Measurements from ENCODE around the gene RPGR. TPM values are rescaled to one million over a fixed set of nuclear protein-coding genes. Genes with fewer than 3 reads are reported as not detected.

Gene RPGR
- total and polyA plus RNA-seq, 7 donors: 4.0 to 26.8 (median 9.6) TPM

DNA sequence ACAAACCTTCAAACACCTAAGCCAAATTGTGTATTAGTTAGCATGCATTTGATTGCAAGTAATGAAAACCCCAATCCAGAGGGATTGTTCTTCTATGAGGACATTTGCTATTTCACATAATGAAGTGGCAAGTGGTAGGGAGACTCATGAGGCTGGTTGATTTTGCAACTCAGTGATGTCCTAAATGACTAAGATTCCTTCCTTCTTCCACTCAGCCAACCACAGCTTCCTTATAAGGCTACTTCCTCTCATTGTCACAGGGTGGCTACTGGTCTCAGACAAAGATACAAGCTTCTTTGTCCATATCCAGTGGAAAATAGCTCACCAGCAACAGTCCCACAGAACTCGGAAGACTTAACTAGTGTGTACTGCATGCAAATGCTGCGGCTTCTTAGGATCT, 19.8 kb upstream of the RPGR start:
- intact Hi-C loops (cut with DNase I): no loop called here
- DNase-seq: no peak

DNA sequence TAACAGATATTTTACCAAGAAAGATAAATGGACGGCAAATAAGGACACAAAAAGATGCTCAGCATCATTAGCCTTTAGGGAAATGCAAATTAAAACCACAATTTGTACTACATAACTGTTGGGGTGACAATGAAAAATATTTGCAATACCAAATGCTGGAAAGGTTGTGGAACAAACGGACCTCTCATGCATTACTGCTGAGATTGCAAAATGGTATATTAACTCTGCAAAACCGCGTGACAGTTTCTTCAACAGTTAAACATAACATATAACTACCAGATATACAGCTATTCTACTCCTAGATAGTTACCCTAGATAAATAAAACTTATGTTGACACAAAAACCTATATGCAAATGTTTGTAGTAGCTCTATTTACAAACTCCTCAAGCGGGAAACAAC, 18.8 kb upstream of the RPGR start:
- Histone ChIP-seq H3K4me1 (no peaks in the 10 kb centered on the region), H3K27ac (no peak overlapping the region), H3K9me3 (no peaks in the 10 kb centered on the region), H3K36me3 (ENCODE audit: insufficient read depth in 1 of 2, low read depth in 1 of 2) (no peaks in the 10 kb centered on the region), H3K4me3 (no peak overlapping the region), H3K27me3 (ENCODE audit: insufficient read depth in 3 of 3, low read length in 2 of 3) (peaks cover 0 to 8% (median 2%) of the 10 kb centered on the region in 3 donors)
- ATAC-seq: no peak
- intact Hi-C loops (cut with DNase I): no loop called here
- 40 to 86% (median 60%) methylated on average over 5 of the region's 5 CpGs for WGBS, 3 donors
- no peak for DNase-seq
- TF ChIP-seq, protein P1, sequence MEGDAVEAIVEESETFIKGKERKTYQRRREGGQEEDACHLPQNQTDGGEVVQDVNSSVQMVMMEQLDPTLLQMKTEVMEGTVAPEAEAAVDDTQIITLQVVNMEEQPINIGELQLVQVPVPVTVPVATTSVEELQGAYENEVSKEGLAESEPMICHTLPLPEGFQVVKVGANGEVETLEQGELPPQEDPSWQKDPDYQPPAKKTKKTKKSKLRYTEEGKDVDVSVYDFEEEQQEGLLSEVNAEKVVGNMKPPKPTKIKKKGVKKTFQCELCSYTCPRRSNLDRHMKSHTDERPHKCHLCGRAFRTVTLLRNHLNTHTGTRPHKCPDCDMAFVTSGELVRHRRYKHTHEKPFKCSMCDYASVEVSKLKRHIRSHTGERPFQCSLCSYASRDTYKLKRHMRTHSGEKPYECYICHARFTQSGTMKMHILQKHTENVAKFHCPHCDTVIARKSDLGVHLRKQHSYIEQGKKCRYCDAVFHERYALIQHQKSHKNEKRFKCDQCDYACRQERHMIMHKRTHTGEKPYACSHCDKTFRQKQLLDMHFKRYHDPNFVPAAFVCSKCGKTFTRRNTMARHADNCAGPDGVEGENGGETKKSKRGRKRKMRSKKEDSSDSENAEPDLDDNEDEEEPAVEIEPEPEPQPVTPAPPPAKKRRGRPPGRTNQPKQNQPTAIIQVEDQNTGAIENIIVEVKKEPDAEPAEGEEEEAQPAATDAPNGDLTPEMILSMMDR (IDR thresholded peaks at IDR 0.05): no peak

More for the DNA sequence above, 19.8 kb upstream of the RPGR start:
- Histone ChIP-seq H3K4me1 (no peaks in the 10 kb centered on the region), H3K27ac (no peak overlapping the region), H3K9me3 (no peaks in the 10 kb centered on the region), H3K4me3 (no peak overlapping the region), H3K27me3 (ENCODE audit: insufficient read depth in 3 of 3, low read length in 2 of 3) (peaks cover 0 to 17% (median 2%) of the 10 kb centered on the region in 3 donors), H3K36me3 (ENCODE audit: insufficient read depth in 1 of 2, low read depth in 1 of 2) (no peaks in the 10 kb centered on the region)
- TF ChIP-seq, protein P1 (IDR thresholded peaks at IDR 0.05): no peak
- WGBS, 3 donors: 56 to 74% (median 58%) methylated on average over 2 of the region's 2 CpGs
- ATAC-seq: peak; percentile 54 to 95 (median 70)

DNA sequence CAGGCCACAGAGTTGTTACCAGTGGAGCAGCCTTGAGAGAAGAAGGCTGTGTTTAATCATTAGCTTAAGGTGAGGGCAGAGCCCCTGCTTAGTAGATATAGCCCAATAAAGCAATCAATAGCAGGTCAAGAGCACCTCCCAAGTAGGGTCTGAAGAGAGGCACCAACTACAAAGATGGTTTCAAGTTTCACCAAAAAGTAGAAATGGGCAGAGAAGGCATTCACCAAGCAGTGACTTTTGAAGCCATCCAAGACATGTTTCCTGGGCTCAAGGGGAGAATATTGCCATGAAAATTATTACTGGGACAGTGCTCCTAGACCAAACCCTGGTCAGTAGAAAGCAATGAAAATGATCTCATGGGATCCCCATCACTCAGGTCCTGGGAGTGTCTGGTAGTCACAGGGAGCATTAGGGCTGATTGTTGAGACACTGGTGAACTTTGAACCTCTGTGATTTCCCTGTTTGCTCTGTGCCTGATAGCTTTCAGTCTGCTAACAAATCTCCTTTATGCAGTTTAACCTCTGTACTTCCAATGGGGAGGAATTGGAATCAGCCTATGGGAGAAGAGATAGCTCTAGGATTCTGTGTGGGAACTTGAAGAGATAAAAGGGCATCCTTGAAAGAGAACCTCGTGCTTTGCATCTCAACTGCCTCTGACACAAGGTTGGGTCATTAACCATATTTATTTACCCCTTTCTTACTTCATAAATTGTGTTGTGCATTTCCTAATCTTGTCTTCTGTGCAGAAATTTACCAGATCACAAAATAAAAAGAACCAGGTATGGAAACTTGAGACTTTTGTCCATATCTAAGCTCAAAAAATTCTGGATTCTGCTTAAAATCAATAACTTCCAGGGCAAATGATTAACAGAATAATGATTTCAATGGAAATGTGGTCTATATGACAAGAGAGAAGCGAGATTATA, 15.8 kb upstream of the RPGR start:
- ATAC-seq (no peak), DNase-seq (no peak)
- intact Hi-C loops (cut with DNase I): no loop called here
- Histone ChIP-seq H3K27me3 (ENCODE audit: insufficient read depth in 3 of 3, low read length in 2 of 3) (peaks cover 0 to 5% (median 2%) of the 10 kb centered on the region in 3 donors), H3K27ac (no peak overlapping the region), H3K36me3 (ENCODE audit: insufficient read depth in 1 of 2, low read depth in 1 of 2) (no peaks in the 10 kb centered on the region), H3K4me1 (no peaks in the 10 kb centered on the region), H3K4me3 (no peak overlapping the region), H3K9me3 (no peaks in the 10 kb centered on the region)
- TF ChIP-seq, protein P1 (IDR thresholded peaks at IDR 0.05): no peak
- WGBS, 3 donors: 35 to 88% (median 79%) methylated on average over 2 of the region's 2 CpGs

DNA sequence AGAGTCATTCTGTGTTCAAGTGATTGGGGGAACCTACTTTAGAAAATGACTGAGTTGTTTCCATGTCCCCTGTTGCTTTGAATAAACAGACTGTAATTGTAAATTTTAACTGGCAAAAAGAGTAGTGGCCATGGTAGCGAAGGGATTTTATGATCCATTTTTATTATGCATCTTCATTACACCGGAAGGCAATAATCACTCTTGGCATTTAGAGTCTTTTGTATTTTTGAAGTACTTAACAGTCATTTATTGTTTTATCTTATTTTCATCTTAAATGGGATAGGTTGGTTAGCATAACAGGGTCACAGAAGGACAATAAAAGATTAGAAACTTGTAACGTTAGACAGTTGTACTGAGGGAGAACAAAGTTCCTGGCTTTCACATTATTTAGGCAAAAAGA, 14.1 kb upstream of the RPGR start:
- DNase-seq: no peak
- Histone ChIP-seq H3K36me3 (ENCODE audit: insufficient read depth in 1 of 2, low read depth in 1 of 2) (no peaks in the 10 kb centered on the region), H3K9me3 (no peaks in the 10 kb centered on the region), H3K27me3 (ENCODE audit: insufficient read depth in 3 of 3, low read length in 2 of 3) (peaks cover 0 to 5% (median 2%) of the 10 kb centered on the region in 3 donors), H3K4me1 (no peaks in the 10 kb centered on the region), H3K4me3 (no peak overlapping the region), H3K27ac (no peak overlapping the region)
- intact Hi-C loops (cut with DNase I): no loop called here
- WGBS, 3 donors: 67 to 75% (median 70%) methylated on average over 3 of the region's 3 CpGs
- no peak for ATAC-seq
- TF ChIP-seq, protein P1 (IDR thresholded peaks at IDR 0.05): no peak

Measured in psoas muscle (tissue), 8 donors.